Measurements from ENCODE around the gene DPYSL5.

DPYSL5 gene

GRCh38 chr2:26850505-26850904, 2.6 kb downstream of the DPYSL5 start:
- TF ChIP-seq FOXK2 (IDR thresholded peaks at IDR 0.05) (no peak), TARDBP (IDR thresholded peaks at IDR 0.05) (no peak), FOXA1 (IDR thresholded peaks at IDR 0.05) (no peak), NFRKB (IDR thresholded peaks at IDR 0.05) (no peak)
- TF ChIP-seq, protein P1, sequence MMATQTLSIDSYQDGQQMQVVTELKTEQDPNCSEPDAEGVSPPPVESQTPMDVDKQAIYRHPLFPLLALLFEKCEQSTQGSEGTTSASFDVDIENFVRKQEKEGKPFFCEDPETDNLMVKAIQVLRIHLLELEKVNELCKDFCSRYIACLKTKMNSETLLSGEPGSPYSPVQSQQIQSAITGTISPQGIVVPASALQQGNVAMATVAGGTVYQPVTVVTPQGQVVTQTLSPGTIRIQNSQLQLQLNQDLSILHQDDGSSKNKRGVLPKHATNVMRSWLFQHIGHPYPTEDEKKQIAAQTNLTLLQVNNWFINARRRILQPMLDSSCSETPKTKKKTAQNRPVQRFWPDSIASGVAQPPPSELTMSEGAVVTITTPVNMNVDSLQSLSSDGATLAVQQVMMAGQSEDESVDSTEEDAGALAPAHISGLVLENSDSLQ (IDR thresholded peaks at IDR 0.05) = no peak
- ChIA-PET POLR2A (no interaction called here), CTCF (interaction anchor here (4.0 kb wide), 1 partner anchor 72 kb away, joined by 17 read pairs; no protein-coding TSS in a partner anchor)
- DNase-seq (ENCODE audit: extremely low spot score) = no peak

DNA sequence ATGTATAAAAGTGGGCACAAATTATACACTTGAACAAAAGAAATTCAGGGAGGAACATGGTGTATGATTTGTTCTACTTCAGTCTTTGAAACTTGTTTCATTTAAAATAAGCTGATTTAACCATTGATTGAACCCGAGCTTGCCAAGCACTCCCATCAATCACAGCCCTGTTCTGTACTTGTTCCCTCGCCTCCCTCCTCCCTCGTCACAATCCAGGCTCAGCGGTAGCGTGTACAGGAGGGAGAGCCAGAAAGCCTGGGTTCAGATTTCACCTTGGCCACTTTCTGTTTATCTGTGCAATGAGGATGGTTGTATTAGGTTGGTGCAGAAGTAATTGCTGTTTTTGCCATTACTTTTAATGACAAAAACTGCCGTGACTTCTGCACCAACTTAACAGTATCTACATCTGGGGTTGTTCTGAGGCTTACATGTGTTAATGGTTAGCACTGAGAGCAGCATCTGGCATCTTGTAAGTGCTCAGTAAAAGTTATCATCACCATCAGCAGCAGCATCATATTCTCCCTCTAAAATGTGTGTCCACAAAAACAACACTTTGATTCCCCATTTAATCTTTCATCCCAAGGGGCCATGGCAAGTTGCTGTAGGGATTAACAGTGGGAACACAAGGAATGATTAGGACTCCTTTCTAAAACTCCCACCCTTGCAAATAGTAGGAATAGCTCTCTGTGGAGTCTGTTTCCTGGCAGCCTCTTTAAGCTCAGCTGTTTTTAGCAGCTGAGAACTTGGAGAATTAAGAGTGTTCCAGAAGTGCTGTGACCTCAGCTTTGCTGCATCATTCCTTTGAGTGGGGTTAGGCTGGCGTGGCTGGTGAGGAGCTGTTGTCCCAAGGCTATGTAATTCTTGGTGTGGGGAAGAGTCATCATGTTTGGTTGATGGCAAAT, 4.7 kb downstream of the DPYSL5 start:
- POLR2A ChIA-PET = no interaction called here
- DNase-seq (ENCODE audit: extremely low spot score) = no peak
- CTCF ChIA-PET = interaction anchor here (0.6 to 4.0 kb wide), 3 partner anchors 63 to 163 kb away, joined by 3 to 17 read pairs (median 4); no protein-coding TSS in a partner anchor
- TF ChIP-seq SUZ12 (IDR thresholded peaks at IDR 0.05) = no peak
- TF ChIP-seq, protein P1 (IDR thresholded peaks at IDR 0.05) = peak; percentile 64
- TF ChIP-seq ARNT (IDR thresholded peaks at IDR 0.05) = no peak

DNA sequence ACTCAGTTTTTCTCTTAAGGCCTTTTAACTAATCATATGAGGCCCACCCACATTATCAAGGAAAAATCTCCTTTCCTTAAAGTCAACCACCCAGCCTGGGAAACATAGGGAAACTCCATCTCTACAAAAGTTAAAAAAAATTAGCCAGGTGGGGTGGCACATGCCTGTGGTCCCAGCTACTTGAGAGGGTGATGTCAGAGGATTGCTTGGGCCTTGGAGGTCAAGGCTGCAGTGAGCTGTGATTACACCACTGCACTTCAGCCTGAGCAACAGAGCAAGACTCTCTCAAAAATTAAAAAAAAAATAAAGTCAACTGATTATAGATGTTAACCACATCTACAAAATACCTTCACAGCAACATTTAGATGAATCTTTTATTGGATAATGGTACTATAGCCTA, 5.8 kb downstream of the DPYSL5 start:
- POLR2A ChIA-PET = no interaction called here
- CTCF ChIA-PET = interaction anchor here (0.6 to 1.1 kb wide), 4 partner anchors 62 to 162 kb away, joined by 3 to 6 read pairs (median 4); no protein-coding TSS in a partner anchor
- TF ChIP-seq ELF4 (IDR thresholded peaks at IDR 0.05) = no peak
- TF ChIP-seq L3MBTL2 (conservative IDR thresholded peaks at IDR 0.05) = no peak
- TF ChIP-seq FOXM1 (IDR thresholded peaks at IDR 0.05; ENCODE audit: borderline replicate concordance) = no peak
- TF ChIP-seq FOXK2 (IDR thresholded peaks at IDR 0.05) = no peak
- no peak for TF ChIP-seq FOXA1 (IDR thresholded peaks at IDR 0.05)
- TF ChIP-seq SP1 (IDR thresholded peaks at IDR 0.05) = no peak
- TF ChIP-seq, protein P1 (IDR thresholded peaks at IDR 0.05) = no peak
- TF ChIP-seq NFRKB (IDR thresholded peaks at IDR 0.05) = no peak
- TF ChIP-seq SUZ12 (IDR thresholded peaks at IDR 0.05) = no peak
- no peak for TF ChIP-seq ARNT (IDR thresholded peaks at IDR 0.05)
- no peak for TF ChIP-seq CTBP1 (IDR thresholded peaks at IDR 0.05; ENCODE audit: borderline replicate concordance)
- TF ChIP-seq LEF1 (IDR thresholded peaks at IDR 0.05; ENCODE audit: borderline replicate concordance) = no peak
- no peak for TF ChIP-seq BHLHE40 (IDR thresholded peaks at IDR 0.05; ENCODE audit: borderline replicate concordance)
- TF ChIP-seq ZNF384 (IDR thresholded peaks at IDR 0.05) = no peak
- TF ChIP-seq HDGF (IDR thresholded peaks at IDR 0.05; ENCODE audit: borderline replicate concordance) = no peak
- TF ChIP-seq TARDBP (IDR thresholded peaks at IDR 0.05) = no peak

DNA sequence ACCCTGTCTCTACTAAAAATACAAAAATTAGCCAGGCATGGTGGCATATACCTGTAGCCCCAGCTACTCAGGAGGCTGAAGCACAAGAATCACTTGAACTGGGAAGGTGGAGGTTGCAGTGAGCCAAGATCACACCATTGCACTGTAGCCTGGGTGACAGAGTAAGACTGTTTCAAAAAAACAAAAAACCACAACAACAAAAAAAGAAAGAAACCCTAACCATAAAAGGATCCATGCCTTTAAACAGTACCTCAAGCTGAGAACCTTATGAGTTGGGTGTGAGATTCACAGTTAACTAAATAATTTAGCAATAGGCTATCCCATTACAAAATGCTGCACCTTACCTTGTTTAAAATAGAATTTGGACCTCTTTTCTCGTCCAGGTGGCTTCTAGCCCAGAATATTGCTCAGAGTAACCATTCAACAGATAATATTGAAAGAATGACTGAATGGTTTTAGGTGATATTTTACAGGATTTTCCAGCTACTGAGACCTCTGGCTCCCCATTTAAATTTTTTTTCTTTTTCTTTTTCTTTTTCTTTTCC, 6.4 kb downstream of the DPYSL5 start:
- no peak for TF ChIP-seq BHLHE40 (IDR thresholded peaks at IDR 0.05; ENCODE audit: borderline replicate concordance)
- no peak for TF ChIP-seq SUZ12 (IDR thresholded peaks at IDR 0.05)
- no peak for TF ChIP-seq TARDBP (IDR thresholded peaks at IDR 0.05)
- TF ChIP-seq CTBP1 (IDR thresholded peaks at IDR 0.05; ENCODE audit: borderline replicate concordance) = no peak
- TF ChIP-seq ELF4 (IDR thresholded peaks at IDR 0.05) = no peak
- no peak for TF ChIP-seq SP1 (IDR thresholded peaks at IDR 0.05)
- TF ChIP-seq, protein P1 (IDR thresholded peaks at IDR 0.05) = no peak
- POLR2A ChIA-PET = interaction anchor here (1.1 kb wide), 1 partner anchor 8 kb away, joined by 3 read pairs; no protein-coding TSS in a partner anchor
- CTCF ChIA-PET = interaction anchor here (1.0 to 1.1 kb wide), 2 partner anchors 68 to 107 kb away, joined by 4 to 6 read pairs; no protein-coding TSS in a partner anchor
- no peak for DNase-seq (ENCODE audit: extremely low spot score)

More for the DNA sequence above, 5.8 kb downstream of the DPYSL5 start:
- no peak for DNase-seq (ENCODE audit: extremely low spot score)

DNA sequence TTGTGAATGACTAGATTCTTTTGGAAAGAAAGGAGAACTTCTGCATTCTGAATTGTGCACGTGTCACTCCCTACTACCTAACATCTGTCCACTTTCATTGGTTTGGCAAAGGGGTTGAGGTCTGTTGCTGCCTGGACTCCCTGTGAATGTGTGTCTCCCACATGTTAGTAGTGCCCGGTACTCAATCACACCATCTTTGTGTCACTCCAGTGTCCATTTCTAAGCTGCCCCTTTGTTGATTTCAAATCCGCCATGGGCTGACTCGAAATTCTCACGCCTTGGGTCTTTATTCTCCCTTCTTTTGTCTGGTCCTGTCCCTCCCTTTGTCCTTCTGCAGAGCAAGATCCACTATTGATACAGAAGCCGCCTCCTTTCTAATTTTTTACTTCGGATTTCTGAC, 7.5 kb downstream of the DPYSL5 start:
- no peak for DNase-seq (ENCODE audit: extremely low spot score)
- TF ChIP-seq ZNF384 (IDR thresholded peaks at IDR 0.05) (no peak), ELF4 (IDR thresholded peaks at IDR 0.05) (no peak), SP1 (IDR thresholded peaks at IDR 0.05) (no peak), ARNT (IDR thresholded peaks at IDR 0.05) (no peak), FOXM1 (IDR thresholded peaks at IDR 0.05; ENCODE audit: borderline replicate concordance) (no peak), CTBP1 (IDR thresholded peaks at IDR 0.05; ENCODE audit: borderline replicate concordance) (no peak), LEF1 (IDR thresholded peaks at IDR 0.05; ENCODE audit: borderline replicate concordance) (no peak), NFRKB (IDR thresholded peaks at IDR 0.05) (no peak), TARDBP (IDR thresholded peaks at IDR 0.05) (no peak), HDGF (IDR thresholded peaks at IDR 0.05; ENCODE audit: borderline replicate concordance) (no peak), SUZ12 (IDR thresholded peaks at IDR 0.05) (no peak), L3MBTL2 (conservative IDR thresholded peaks at IDR 0.05) (no peak), FOXA1 (IDR thresholded peaks at IDR 0.05) (no peak), BHLHE40 (IDR thresholded peaks at IDR 0.05; ENCODE audit: borderline replicate concordance) (no peak), FOXK2 (IDR thresholded peaks at IDR 0.05) (no peak)
- TF ChIP-seq, protein P1 (IDR thresholded peaks at IDR 0.05) = no peak
- ChIA-PET POLR2A (no interaction called here), CTCF (no interaction called here)

All from HEK293T (cell line).